Stomach (tissue), 9 donors: ENCODE results near the gene TBCC. TPM values are rescaled to one million over a fixed set of nuclear protein-coding genes. Genes with fewer than 3 reads are reported as not detected.

Experiments
- DNase-seq, 2 donors: peaks; one replicate each; pipeline versions ENCODE4 v3.0.0 to v3.0.0-alpha.2; 2013 to 2019
- H3K27ac ChIP-seq, 5 donors: fragments of 200-600 bp in 4 of 5; sonication (generic) in 4 of 5; one replicate each; pipeline ENCODE4 v1.5.1; 2013 to 2019; ENCODE audit warnings: mild to moderate bottlenecking in 1 of 5, moderate library complexity in 1 of 5
- H3K27me3 ChIP-seq, 3 donors: fragments of 200-600 bp; sonication (generic); one replicate each; pipeline ENCODE4 v1.5.1; 2017 to 2019; ENCODE audit warnings: mixed run types in 1 of 3
- H3K36me3 ChIP-seq, 4 donors: fragments of 200-600 bp; sonication (generic); 1 replicate in 3 of 4; 2 replicates in 1 of 4; pipeline ENCODE4 v1.5.1; 2016 to 2019
- H3K4me1 ChIP-seq, 4 donors: fragments of 200-600 bp; sonication (generic); one replicate each; pipeline ENCODE4 v1.5.1; 2016 to 2019
- H3K4me3 ChIP-seq, 4 donors: fragments of 200-600 bp; sonication (generic) in 3 of 4; one replicate each; pipeline ENCODE4 v1.5.1; 2016 to 2019; ENCODE audit warnings: mild to moderate bottlenecking in 1 of 4
- H3K9me3 ChIP-seq, 4 donors: fragments of 200-600 bp; sonication (generic); one replicate each; pipeline ENCODE4 v1.5.1; 2016 to 2019
- CTCF ChIP-seq, 7 experiments: fragments of 450-650 bp in 4 of 7; fragments of 200-600 bp in 3 of 7; sonication (generic) in 3 of 7; IDR thresholded peaks; one replicate each; pipeline ENCODE4 v1.5.1; 2016 to 2019; ENCODE audit warnings: antibody characterized with exemption in 7 of 7, control low read depth in 2 of 7, mild to moderate bottlenecking in 1 of 7
- EP300 ChIP-seq: sonication (generic); formaldehyde crosslinking; IDR thresholded peaks from one replicate; pipeline ENCODE4 v1.6.1; 2017; ENCODE audit warnings: antibody characterized with exemption
- POLR2A ChIP-seq, 4 donors: fragments of 450-650 bp; IDR thresholded peaks; one replicate each; pipeline ENCODE4 v1.6.1; 2016; ENCODE audit warnings: antibody characterized with exemption in 4 of 4, control low read depth in 2 of 4, mild to moderate bottlenecking in 1 of 4, moderate library complexity in 1 of 4
- POLR2AphosphoS5 ChIP-seq, 3 donors: sonication (generic); formaldehyde crosslinking; IDR thresholded peaks; one replicate each; pipeline ENCODE4 v1.6.1; 2016; ENCODE audit warnings: antibody characterized with exemption in 3 of 3
- WGBS, 5 donors: extraction: QIAGEN DNeasy Blood & Tissue Kit in 3 of 5; methylation state at CpG; one replicate each; pipeline versions ENCODE4 v1.1.5 to v1.1.7; 2013 to 2018; 5-methylcytosine and 5-hydroxymethylcytosine counted together
- intact Hi-C: fragments of 100-400 bp; cut with DNase I; formaldehyde crosslinking; loops from one replicate; pipeline ENCODE4 v1.15.1; 2023; ENCODE audit warnings: low total_unique reads
- polyA plus RNA-seq, 3 donors: library from polyadenylated mRNA; stranded (reverse); fragments of 200-250 nt; gene quantifications; one replicate each; pipeline ENCODE4 v1.2.3, GENCODE V29; 2013
- total RNA-seq, 5 donors: library from RNA; depleted of rRNA; stranded (reverse); fragments of >200 nt; gene quantifications; one replicate each; pipeline versions ENCODE4 v1.1.0 to v1.2.3, GENCODE V29; 2014 to 2016
- donor health status: healthy with polysubstance abuse.
- donor health status: Bipolar disorder and iron deficiency.
- donor health status: healthy.

Gene TBCC
- total and polyA plus RNA-seq, 8 donors: 14.2 to 33.0 (median 18.2) TPM

GRCh38 chr6:42720739-42721138 is 25.2 kb downstream of the TBCC start:
- H3K36me3 ChIP-seq: peaks cover 0 to 11% (median 5%) of the 10 kb centered on the region in 4 donors
- 37 to 61% (median 52%) methylated on average over 7 to 8 of the region's 8 CpGs for WGBS, 5 donors
- intact Hi-C loops: loop anchor here (10.0 kb wide), 1 partner anchor 56 kb away; no protein-coding TSS in a partner anchor
- H3K4me1 ChIP-seq: peaks cover 0 to under 1% (median 0%) of the 10 kb centered on the region in 4 donors
- TF ChIP-seq POLR2A (IDR thresholded peaks at IDR 0.05): no peak
- no peak for TF ChIP-seq EP300
- TF ChIP-seq POLR2AphosphoS5 (IDR thresholded peaks at IDR 0.05): no peak
- TF ChIP-seq CTCF (IDR thresholded peaks at IDR 0.05): no peak
- no peak overlapping the region for H3K27ac ChIP-seq
- no peaks in the 10 kb centered on the region for H3K27me3 ChIP-seq
- no peaks in the 10 kb centered on the region for H3K9me3 ChIP-seq
- no peak for DNase-seq
- H3K4me3 ChIP-seq: no peak overlapping the region

- H3K27me3 ChIP-seq: no peaks in the 10 kb centered on the region
- no peak overlapping the region for H3K27ac ChIP-seq
- peaks cover 3 to 12% (median 8%) of the 10 kb centered on the region in 4 donors for H3K9me3 ChIP-seq
- DNase-seq: no peak
- intact Hi-C loops: no loop called here
- no peaks in the 10 kb centered on the region for H3K4me1 ChIP-seq
- no peak overlapping the region for H3K4me3 ChIP-seq
- no peaks in the 10 kb centered on the region for H3K36me3 ChIP-seq
- TF ChIP-seq POLR2A (IDR thresholded peaks at IDR 0.05): no peak
- no peak for TF ChIP-seq POLR2AphosphoS5 (IDR thresholded peaks at IDR 0.05)
- TF ChIP-seq CTCF (IDR thresholded peaks at IDR 0.05): no peak
- TF ChIP-seq EP300: no peak
- 86 to 92% (median 87%) methylated on average over 3 to 4 of the region's 4 CpGs for WGBS, 5 donors
Measured at GRCh38 chr6:42715871-42716270, 30.0 kb downstream of the TBCC start.

GRCh38 chr6:42714098-42714761 is 31.7 kb downstream of the TBCC start:
- no peaks in the 10 kb centered on the region for H3K36me3 ChIP-seq
- no peak overlapping the region for H3K4me3 ChIP-seq
- no peaks in the 10 kb centered on the region for H3K27me3 ChIP-seq
- WGBS, 5 donors: 52 to 63% (median 61%) methylated on average over 4 of the region's 4 CpGs
- TF ChIP-seq POLR2AphosphoS5 (IDR thresholded peaks at IDR 0.05) (no peak), CTCF (IDR thresholded peaks at IDR 0.05) (no peak), POLR2A (IDR thresholded peaks at IDR 0.05) (no peak), EP300 (no peak)
- no peak for DNase-seq
- H3K27ac ChIP-seq: no peak overlapping the region
- intact Hi-C loops: no loop called here
- peaks cover 3 to 12% (median 8%) of the 10 kb centered on the region in 4 donors for H3K9me3 ChIP-seq
- peaks cover 0 to 3% (median 0%) of the 10 kb centered on the region in 4 donors for H3K4me1 ChIP-seq

GRCh38 chr6:42711930-42712329 is 34.0 kb downstream of the TBCC start:
- no peak for DNase-seq
- intact Hi-C loops: no loop called here
- H3K9me3 ChIP-seq: peaks cover 3 to 12% (median 8%) of the 10 kb centered on the region in 4 donors
- WGBS, 5 donors: 83 to 91% (median 90%) methylated on average over 4 to 5 of the region's 5 CpGs
- H3K36me3 ChIP-seq: no peaks in the 10 kb centered on the region
- TF ChIP-seq EP300: no peak
- TF ChIP-seq CTCF (IDR thresholded peaks at IDR 0.05): no peak
- no peak for TF ChIP-seq POLR2AphosphoS5 (IDR thresholded peaks at IDR 0.05)
- no peak for TF ChIP-seq POLR2A (IDR thresholded peaks at IDR 0.05)
- peaks cover 0 to 3% (median 0%) of the 10 kb centered on the region in 4 donors for H3K4me1 ChIP-seq
- no peak overlapping the region for H3K4me3 ChIP-seq
- H3K27me3 ChIP-seq: no peaks in the 10 kb centered on the region
- no peak overlapping the region for H3K27ac ChIP-seq
